Adrenal gland (tissue), 12 donors: ENCODE results near the gene PPP1R14C. TPM values are rescaled to one million over a fixed set of nuclear protein-coding genes. Genes with fewer than 3 reads are reported as not detected.

Experiments used
- DNase-seq, 7 donors: peaks; one replicate each; pipeline ENCODE4 v3.0.0-alpha.2; 2019 to 2020
- H3K27ac ChIP-seq, 5 donors: fragments of 200-600 bp; sonication (generic) in 4 of 5; 1 replicate in 3 of 5; 2 replicates in 2 of 5; pipeline versions ENCODE4 v1.5.1 to v1.8.0; 2016 to 2020; ENCODE audit warnings: mild to moderate bottlenecking in 1 of 5
- H3K27me3 ChIP-seq: fragments of 200-600 bp; 2 replicates; pipeline ENCODE4 v1.8.0; 2021
- H3K36me3 ChIP-seq, 2 donors: fragments of 200-600 bp; replicated peaks in 1 of 2; 1 replicate in 1 of 2; 2 replicates in 1 of 2; pipeline versions ENCODE4 v1.5.1 to v1.8.0; 2018 to 2022
- H3K4me1 ChIP-seq, 2 donors: fragments of 200-600 bp; replicated peaks in 1 of 2; 1 replicate in 1 of 2; 2 replicates in 1 of 2; pipeline versions ENCODE4 v1.5.1 to v1.8.0; 2018 to 2021
- H3K4me3 ChIP-seq, 4 donors: fragments of 200-600 bp; sonication (generic) in 3 of 4; one replicate each; pipeline ENCODE4 v1.5.1; 2016 to 2018
- H3K9me3 ChIP-seq, 3 donors: fragments of 200-600 bp; sonication (generic) in 1 of 3; replicated peaks in 1 of 3; 1 replicate in 2 of 3; 2 replicates in 1 of 3; pipeline versions ENCODE4 v1.5.1 to v1.8.0; 2016 to 2021
- CTCF ChIP-seq, 6 experiments: fragments of 450-650 bp in 4 of 6; fragments of 200-600 bp in 2 of 6; sonication (generic) in 1 of 6; IDR thresholded peaks; 1 replicate in 5 of 6; 2 replicates in 1 of 6; pipeline versions ENCODE4 v1.5.1 to v1.8.0; 2016 to 2021; ENCODE audit warnings: antibody characterized with exemption in 6 of 6, mild to moderate bottlenecking in 2 of 6, moderate library complexity in 1 of 6
- POLR2A ChIP-seq, 2 donors: fragments of 450-650 bp; IDR thresholded peaks; one replicate each; pipeline ENCODE4 v1.6.1; 2017; ENCODE audit warnings: antibody characterized with exemption in 2 of 2, mild to moderate bottlenecking in 2 of 2, moderate library complexity in 1 of 2
- WGBS, 4 donors: extraction: QIAGEN DNeasy Blood & Tissue Kit in 2 of 4; methylation state at CpG; one replicate each; pipeline versions ENCODE4 v1.1.5 to v1.1.7; 2013 to 2017; 5-methylcytosine and 5-hydroxymethylcytosine counted together
- intact Hi-C, 2 donors: fragments of 100-400 bp; cut with DNase I; formaldehyde crosslinking; loops; one replicate each; pipeline versions ENCODE4 v1.14.1 to v1.15.0; 2022 to 2023
- polyA plus RNA-seq, 3 donors: library from polyadenylated mRNA; stranded (reverse); fragments of 200-250 nt in 2 of 3; fragments of 350-450 nt in 1 of 3; fragmentation: Illumina TruSeq in 1 of 3; extraction: RNeasy Lipid Tissue Mini Kit (QIAGEN cat#74804) in 1 of 3; gene quantifications; one replicate each; pipeline ENCODE4 v1.2.3, GENCODE V29; 2013 to 2014
- total RNA-seq, 9 donors: library from RNA; depleted of rRNA in 4 of 9; stranded (reverse); fragments of >200 nt in 4 of 9; fragments of 120-200 nt in 1 of 9; fragmentation: NEBNext Ultra II Directional in 1 of 9; extraction: Animal tissue kit (Norgen Biotek cat#: 25700) in 1 of 9; gene quantifications; one replicate each; pipeline versions ENCODE4 v1.1.0 to v1.2.4, GENCODE V29; 2013 to 2023
- donor health status: healthy with polysubstance abuse.
- donor health status: Bipolar disorder and iron deficiency.
- donor health status: DM: yes; HTN: yes; CAD: no.
- donor health status: DM: no; HTN: no; CAD: no.
- donor health status: DM: no; HTN: no; CAD: no.
- donor health status: DM: yes; HTN: yes; CAD: no.

The PPP1R14C gene
- total and polyA plus RNA-seq, 12 donors = 0.11 to 0.46 (median 0.17) TPM; not detected in 5

GRCh38 chr6:150138638-150139037 lies 4.2 kb upstream of the PPP1R14C start:
- H3K36me3 ChIP-seq = no peaks in the 10 kb centered on the region
- H3K27ac ChIP-seq = no peak overlapping the region
- TF ChIP-seq POLR2A (IDR thresholded peaks at IDR 0.05) = no peak
- TF ChIP-seq CTCF (IDR thresholded peaks at IDR 0.05) = no peak
- DNase-seq = no peak
- intact Hi-C loops = no loop called here
- 59 to 65% (median 61%) methylated on average over 7 of the region's 7 CpGs for WGBS, 4 donors
- no peaks in the 10 kb centered on the region for H3K9me3 ChIP-seq
- no peak overlapping the region for H3K4me3 ChIP-seq
- H3K4me1 ChIP-seq = peaks cover 0 to 12% of the 10 kb centered on the region in 2 donors
- peaks cover 20% of the 10 kb centered on the region for H3K27me3 ChIP-seq

- Histone ChIP-seq H3K27ac (no peak overlapping the region), H3K36me3 (no peaks in the 10 kb centered on the region), H3K27me3 (peaks cover 29% of the 10 kb centered on the region), H3K4me3 (no peak overlapping the region), H3K9me3 (no peaks in the 10 kb centered on the region), H3K4me1 (peaks cover 0 to 15% of the 10 kb centered on the region in 2 donors)
- no peak for TF ChIP-seq CTCF (IDR thresholded peaks at IDR 0.05)
- no peak for TF ChIP-seq POLR2A (IDR thresholded peaks at IDR 0.05)
- DNase-seq = no peak
- WGBS, 4 donors = 30 to 51% (median 43%) methylated on average over 3 of the region's 3 CpGs
- intact Hi-C loops = no loop called here
These were observed 3.3 kb upstream of the PPP1R14C start for GRCh38 chr6:150139533-150139932.

DNA sequence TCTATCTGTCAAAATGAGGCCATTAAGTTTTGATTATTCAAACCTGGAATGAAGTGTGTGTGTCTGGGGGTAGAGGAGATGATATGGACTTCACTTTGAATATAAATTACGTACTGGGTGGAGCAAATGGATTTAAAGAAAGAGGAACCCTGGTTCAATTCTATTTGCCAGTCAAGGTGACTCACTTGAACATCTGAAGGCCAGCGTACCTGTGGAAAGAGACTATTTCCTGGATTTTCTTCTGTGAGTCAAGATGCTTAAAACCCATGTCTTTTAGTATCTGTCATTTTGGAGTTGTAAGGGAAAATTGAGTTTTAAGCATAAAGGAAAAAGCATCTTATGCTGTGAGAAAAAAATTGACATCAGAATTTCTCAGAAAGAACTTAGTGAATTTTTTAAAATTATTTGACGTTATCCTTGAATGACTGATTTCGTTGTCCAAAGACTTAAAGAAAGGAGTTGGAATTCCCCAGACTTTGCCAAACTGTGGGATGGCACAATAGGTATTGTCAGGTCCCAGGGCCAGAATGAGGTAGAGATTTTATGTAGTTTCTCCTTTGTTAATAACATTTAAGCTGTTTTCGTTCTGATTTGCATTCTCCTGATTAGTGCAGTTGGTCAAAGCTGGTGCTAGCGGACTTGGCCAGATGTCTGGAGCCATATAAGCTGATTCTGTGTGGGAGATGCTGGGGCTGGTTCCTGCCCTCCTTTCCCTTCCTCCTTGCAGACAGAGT lies 2.4 kb upstream of the PPP1R14C start:
- Histone ChIP-seq H3K9me3 (no peaks in the 10 kb centered on the region), H3K36me3 (no peaks in the 10 kb centered on the region), H3K4me3 (no peak overlapping the region), H3K27ac (no peak overlapping the region), H3K4me1 (peaks cover 0 to 15% of the 10 kb centered on the region in 2 donors), H3K27me3 (peaks cover 38% of the 10 kb centered on the region)
- intact Hi-C loops = no loop called here
- no peak for TF ChIP-seq CTCF (IDR thresholded peaks at IDR 0.05)
- TF ChIP-seq POLR2A (IDR thresholded peaks at IDR 0.05) = no peak
- DNase-seq = no peak
- 73 to 78% (median 74%) methylated on average over 6 of the region's 6 CpGs for WGBS, 4 donors

GRCh38 chr6:150142097-150142669 lies 661 bp upstream of the PPP1R14C start:
- H3K4me1 ChIP-seq = peaks cover 0 to 15% of the 10 kb centered on the region in 2 donors
- H3K9me3 ChIP-seq = no peaks in the 10 kb centered on the region
- H3K36me3 ChIP-seq = no peaks in the 10 kb centered on the region
- TF ChIP-seq CTCF (IDR thresholded peaks at IDR 0.05) (no peak), POLR2A (IDR thresholded peaks at IDR 0.05) (no peak)
- intact Hi-C loops = no loop called here
- peak overlapping the region in 1 of 4 donors; percentile 50 for H3K4me3 ChIP-seq
- peaks cover 48% of the 10 kb centered on the region for H3K27me3 ChIP-seq
- no peak for DNase-seq
- WGBS, 4 donors = 4 to 11% (median 5%) methylated on average over 20 to 25 of the region's 25 CpGs
- no peak overlapping the region for H3K27ac ChIP-seq
